ENCODE results near the gene FAM110D. TPM values are rescaled to one million over a fixed set of nuclear protein-coding genes. Genes with fewer than 3 reads are reported as not detected.

Gene FAM110D
- total RNA-seq, 1 experiment from 2014 or later, result not detected

DNA sequence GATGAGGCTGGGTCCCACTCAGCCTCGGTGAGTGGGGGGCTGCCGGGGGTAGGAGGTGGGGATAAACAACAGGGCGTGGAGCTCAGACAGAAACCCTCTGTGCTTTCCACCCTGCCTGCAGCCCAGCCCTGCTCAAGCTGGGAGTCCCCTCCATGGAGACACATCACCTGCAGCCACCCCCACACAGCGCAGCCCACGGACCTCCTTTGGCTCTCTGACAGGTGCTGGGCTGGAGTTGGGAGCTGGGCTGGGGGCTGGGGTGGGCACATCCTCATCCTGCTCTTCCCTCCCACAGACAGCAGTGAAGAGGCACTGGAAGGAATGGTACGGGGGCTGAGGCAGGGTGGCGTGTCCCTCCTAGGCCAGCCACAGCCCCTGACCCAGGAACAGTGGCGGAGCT lies 29.6 kb downstream of the FAM110D start:
- no peaks in the 10 kb centered on the region for H3K9me3 ChIP-seq (ENCODE audit: insufficient read depth, low read depth)
- H3K4me1 ChIP-seq (replicated peaks; ENCODE audit: insufficient read depth), result no peaks in the 10 kb centered on the region
- H3F3A ChIP-seq (ENCODE audit: insufficient read depth, low read depth), result no peaks in the 10 kb centered on the region
- H2AFZ ChIP-seq, result no peak overlapping the region
- no peaks in the 10 kb centered on the region for H3K27me3 ChIP-seq (ENCODE audit: insufficient read depth, low read depth)
- no peaks in the 10 kb centered on the region for H3K79me2 ChIP-seq (ENCODE audit: low read depth)
- DNase-seq, result no peak
- no peak overlapping the region for H3K4me2 ChIP-seq
- H3K4me3 ChIP-seq, result no peak overlapping the region
- H3K36me3 ChIP-seq (ENCODE audit: low read depth), result 0 out of 2 replicates have a peak, but pooled peaks cover 6% of the 10 kb centered on the region
- TF ChIP-seq, protein P1, sequence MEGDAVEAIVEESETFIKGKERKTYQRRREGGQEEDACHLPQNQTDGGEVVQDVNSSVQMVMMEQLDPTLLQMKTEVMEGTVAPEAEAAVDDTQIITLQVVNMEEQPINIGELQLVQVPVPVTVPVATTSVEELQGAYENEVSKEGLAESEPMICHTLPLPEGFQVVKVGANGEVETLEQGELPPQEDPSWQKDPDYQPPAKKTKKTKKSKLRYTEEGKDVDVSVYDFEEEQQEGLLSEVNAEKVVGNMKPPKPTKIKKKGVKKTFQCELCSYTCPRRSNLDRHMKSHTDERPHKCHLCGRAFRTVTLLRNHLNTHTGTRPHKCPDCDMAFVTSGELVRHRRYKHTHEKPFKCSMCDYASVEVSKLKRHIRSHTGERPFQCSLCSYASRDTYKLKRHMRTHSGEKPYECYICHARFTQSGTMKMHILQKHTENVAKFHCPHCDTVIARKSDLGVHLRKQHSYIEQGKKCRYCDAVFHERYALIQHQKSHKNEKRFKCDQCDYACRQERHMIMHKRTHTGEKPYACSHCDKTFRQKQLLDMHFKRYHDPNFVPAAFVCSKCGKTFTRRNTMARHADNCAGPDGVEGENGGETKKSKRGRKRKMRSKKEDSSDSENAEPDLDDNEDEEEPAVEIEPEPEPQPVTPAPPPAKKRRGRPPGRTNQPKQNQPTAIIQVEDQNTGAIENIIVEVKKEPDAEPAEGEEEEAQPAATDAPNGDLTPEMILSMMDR (conservative IDR thresholded peaks at IDR 0.05), result no peak
- no peak for TF ChIP-seq EZH2 (IDR thresholded peaks at IDR 0.05; ENCODE audit: low read depth)
- H4K20me1 ChIP-seq (ENCODE audit: insufficient read depth), result no peaks in the 10 kb centered on the region
- ChIA-PET POLR2A (ENCODE audit: unreplicated experiment) (no interaction called here), CTCF (interaction anchor here (0.5 kb wide), 1 partner anchor 87 kb away, joined by 3 read pairs; no protein-coding TSS in a partner anchor)
- BruUV-seq (replicated peaks), result no TSS peak
- intact Hi-C loops (cut with micrococcal nuclease; ENCODE audit: unreplicated experiment), result no loop called here
- no peaks in the 10 kb centered on the region for H3K9me2 ChIP-seq (ENCODE audit: insufficient read depth)
- H3K27ac ChIP-seq, result no peak overlapping the region

GRCh38 chr1:26189331-26189730 lies 30.5 kb downstream of the FAM110D start:
- no TSS peak for BruUV-seq (replicated peaks)
- H2AFZ ChIP-seq, result no peak overlapping the region
- TF ChIP-seq, protein P1 (conservative IDR thresholded peaks at IDR 0.05), result no peak
- no peak for TF ChIP-seq EZH2 (IDR thresholded peaks at IDR 0.05; ENCODE audit: low read depth)
- H3K4me3 ChIP-seq, result no peak overlapping the region
- H3K9me2 ChIP-seq (ENCODE audit: insufficient read depth), result no peaks in the 10 kb centered on the region
- no peak for DNase-seq
- 0 out of 2 replicates have a peak, but pooled peaks cover 6% of the 10 kb centered on the region for H3K36me3 ChIP-seq (ENCODE audit: low read depth)
- H3K27me3 ChIP-seq (ENCODE audit: insufficient read depth, low read depth), result no peaks in the 10 kb centered on the region
- no peaks in the 10 kb centered on the region for H4K20me1 ChIP-seq (ENCODE audit: insufficient read depth)
- no peaks in the 10 kb centered on the region for H3K9me3 ChIP-seq (ENCODE audit: insufficient read depth, low read depth)
- H3K79me2 ChIP-seq (ENCODE audit: low read depth), result no peaks in the 10 kb centered on the region
- intact Hi-C loops (cut with micrococcal nuclease; ENCODE audit: unreplicated experiment), result no loop called here
- CTCF ChIA-PET, result no interaction called here
- no peaks in the 10 kb centered on the region for H3F3A ChIP-seq (ENCODE audit: insufficient read depth, low read depth)
- no peak overlapping the region for H3K4me2 ChIP-seq
- H3K27ac ChIP-seq, result no peak overlapping the region
- H3K4me1 ChIP-seq (replicated peaks; ENCODE audit: insufficient read depth), result no peaks in the 10 kb centered on the region
- POLR2A ChIA-PET (ENCODE audit: unreplicated experiment), result interaction anchor here (0.7 kb wide), 1 partner anchor 42 kb away, joined by 3 read pairs; no protein-coding TSS in a partner anchor

- Histone ChIP-seq H3K36me3 (ENCODE audit: low read depth) (0 out of 2 replicates have a peak, but pooled peaks cover 3% of the 10 kb centered on the region), H3K4me1 (replicated peaks; ENCODE audit: insufficient read depth) (no peaks in the 10 kb centered on the region), H3K27ac (no peak overlapping the region), H4K20me1 (ENCODE audit: insufficient read depth) (no peaks in the 10 kb centered on the region), H3K27me3 (ENCODE audit: insufficient read depth, low read depth) (no peaks in the 10 kb centered on the region), H3K79me2 (ENCODE audit: low read depth) (no peaks in the 10 kb centered on the region), H3K4me2 (no peak overlapping the region), H3F3A (ENCODE audit: insufficient read depth, low read depth) (no peaks in the 10 kb centered on the region), H3K9me3 (ENCODE audit: insufficient read depth, low read depth) (no peaks in the 10 kb centered on the region), H3K9me2 (ENCODE audit: insufficient read depth) (no peaks in the 10 kb centered on the region), H3K4me3 (no peak overlapping the region), H2AFZ (no peak overlapping the region)
- CTCF ChIA-PET, result interaction anchor here (1.0 kb wide), 1 partner anchor 43 kb away, joined by 5 read pairs; no protein-coding TSS in a partner anchor
- TF ChIP-seq EZH2 (IDR thresholded peaks at IDR 0.05; ENCODE audit: low read depth), result no peak
- no peak for DNase-seq
- BruUV-seq (replicated peaks), result no TSS peak
- POLR2A ChIA-PET (ENCODE audit: unreplicated experiment), result interaction anchor here (0.7 kb wide), 2 partner anchors 42 to 45 kb away, joined by 3 to 4 read pairs; no protein-coding TSS in a partner anchor
- intact Hi-C loops (cut with micrococcal nuclease; ENCODE audit: unreplicated experiment), result no loop called here
Measured at GRCh38 chr1:26189751-26190275, 30.9 kb downstream of the FAM110D start.
